K562 (cell line): Measurements from ENCODE around the gene RALGAPB. TPM values are rescaled to one million over a fixed set of nuclear protein-coding genes. Genes with fewer than 3 reads are reported as not detected.
"Not testable (repeated sequence)": the region's sequence is repeated elsewhere in the genome, so short reads cannot be mapped to it uniquely, and the experiment has no call there.

Source experiments
- ATAC-seq: fragments of 200-7000 bp; cut with Tn5 transposase; 3 replicates; pipeline ENCODE4 v1.9.1; 2020; ENCODE audit warnings: moderate library complexity
- BruUV-seq: library from RNA; stranded (reverse); fragments of 400-500 nt; replicated peaks from 2 replicates; lab custom pipeline; 2021; lab: Mats Ljungman, UMichigan
- CTCF ChIA-PET: fragments of 300-600 bp; formaldehyde crosslinking; extraction: SDS; loops from one replicate; lab custom pipeline; 2021; ENCODE audit warnings: low intra/inter-chr PET ratio; lab: Yijun Ruan, JAX
- POLR2A ChIA-PET: fragments of 300-600, 350-650 bp; sonication (Branson Sonifier 250); formaldehyde crosslinking; extraction: SDS; loops from one replicate; lab custom pipeline; 2021; ENCODE audit warnings: antibody characterized with exemption, inconsistent platforms; lab: Yijun Ruan, JAX
- DNase-seq, 4 experiments: peaks; one replicate each; pipeline versions ENCODE4 v3.0.0 to v3.0.0-alpha.2; 2011 to 2018; ENCODE audit warnings: low spot score in 3 of 4, mixed read lengths in 3 of 4; ENCODE audit errors: extremely low read depth in 1 of 4
- FAIRE-seq: peaks from 2 replicates; lab custom pipeline; 2011; peaks lifted over from hg19 to GRCh38; lab: Jason Lieb, UNC
- H2AFZ ChIP-seq: 2 replicates; pipeline ENCODE4 v1.6.0; 2011; ENCODE audit warnings: low read depth, low read length, control low read depth, inconsistent platforms
- H3K27ac ChIP-seq: fragments of 200-600 bp; 3 replicates; pipeline ENCODE4 v1.8.0; 2011; ENCODE audit warnings: low read depth, mild to moderate bottlenecking, control low read depth, inconsistent platforms, low read length, moderate library complexity, mixed read lengths; ENCODE audit errors: extremely low read depth
- H3K27me3 ChIP-seq, 2 experiments: fragments of 300-600 bp in 1 of 2; 2 replicates in 1 of 2; 3 replicates in 1 of 2; pipeline versions ENCODE4 v1.6.0 to v1.8.0; 2011; ENCODE audit warnings: inconsistent platforms in 2 of 2, low read length in 2 of 2, mild to moderate bottlenecking in 1 of 2, mixed read lengths in 1 of 2, moderate library complexity in 1 of 2; ENCODE audit not compliant: control insufficient read depth in 2 of 2, insufficient read depth in 2 of 2
- H3K36me3 ChIP-seq: fragments of 300-600 bp; 3 replicates; pipeline ENCODE4 v1.8.0; 2011; ENCODE audit warnings: mild to moderate bottlenecking, low read length, inconsistent platforms; ENCODE audit not compliant: control insufficient read depth, insufficient read depth
- H3K4me1 ChIP-seq, 2 experiments: fragments of 200-600 bp in 1 of 2; replicated peaks in 1 of 2; 2 replicates in 1 of 2; 3 replicates in 1 of 2; pipeline versions ENCODE4 v1.5.1 to v1.8.0; 2011; ENCODE audit warnings: inconsistent platforms in 2 of 2, low read length in 2 of 2, mild to moderate bottlenecking in 1 of 2, mixed read lengths in 1 of 2, moderate library complexity in 1 of 2; ENCODE audit not compliant: control insufficient read depth in 2 of 2, insufficient read depth in 2 of 2
- H3K4me2 ChIP-seq: 2 replicates; pipeline ENCODE4 v1.6.1; 2011; ENCODE audit warnings: low read length, control low read depth, inconsistent platforms, mixed read lengths; ENCODE audit not compliant: insufficient read depth
- H3K4me3 ChIP-seq: fragments of 200-600 bp; sonication (generic), shearing (Covaris generic); 2 replicates; pipeline ENCODE4 v1.5.1; 2016; ENCODE audit warnings: control low read depth, inconsistent platforms
- H3K79me2 ChIP-seq: fragments of 200-600 bp; 3 replicates; pipeline ENCODE4 v1.8.0; 2011; ENCODE audit warnings: low read length, inconsistent platforms; ENCODE audit not compliant: control insufficient read depth, insufficient read depth
- H3K9ac ChIP-seq, 2 experiments: 2 replicates each; pipeline versions ENCODE4 v1.6.0 to v1.6.1; 2011; ENCODE audit warnings: low read depth in 2 of 2, low read length in 2 of 2, control low read depth in 1 of 2, inconsistent platforms in 1 of 2, mild to moderate bottlenecking in 1 of 2, mixed read lengths in 1 of 2; ENCODE audit not compliant: insufficient read depth in 1 of 2
- H3K9me1 ChIP-seq: one replicate; pipeline ENCODE4 v1.6.0; 2011; ENCODE audit warnings: inconsistent platforms, mild to moderate bottlenecking, low read length, moderate library complexity; ENCODE audit not compliant: control insufficient read depth, insufficient read depth
- H3K9me3 ChIP-seq: replicated peaks from 2 replicates; pipeline ENCODE4 v1.5.1; 2011; ENCODE audit warnings: low read depth, low read length, inconsistent platforms; ENCODE audit not compliant: control insufficient read depth, insufficient read depth
- H4K20me1 ChIP-seq: replicated peaks from 2 replicates; pipeline ENCODE4 v1.6.1; 2011; ENCODE audit warnings: low read length, inconsistent platforms, mixed read lengths; ENCODE audit not compliant: control insufficient read depth, insufficient read depth
- BCOR ChIP-seq: fragments of 450-650 bp; IDR thresholded peaks from 2 replicates; pipeline ENCODE4 v1.6.1; 2016
- ETV1 ChIP-seq: fragments of 450-650 bp; conservative IDR thresholded peaks from 2 replicates; pipeline ENCODE4 v1.6.1; 2016; ENCODE audit warnings: missing genetic modification characterization, control low read depth, low read depth, missing compliant biosample characterization
- HDAC1 ChIP-seq, 2 experiments: fragments of 450-650 bp; IDR thresholded peaks; 2 replicates each; pipeline ENCODE4 v1.6.1; 2016 to 2017; ENCODE audit warnings: inconsistent platforms in 1 of 2, mild to moderate bottlenecking in 1 of 2, moderate library complexity in 1 of 2
- KAT8 ChIP-seq: fragments of 450-650 bp; IDR thresholded peaks from 2 replicates; pipeline ENCODE4 v1.6.1; 2016; ENCODE audit warnings: low read depth, mild to moderate bottlenecking
- KDM1A ChIP-seq, 2 experiments: fragments of 450-650 bp; IDR thresholded peaks; 2 replicates each; pipeline ENCODE4 v1.6.1; 2016; ENCODE audit warnings: mild to moderate bottlenecking in 2 of 2
- MYNN ChIP-seq, 2 experiments: sonication (generic); formaldehyde crosslinking in 1 of 2; IDR thresholded peaks; 2 replicates each; pipeline versions ENCODE4 v1.5.0 to v1.6.1; 2016 to 2020; ENCODE audit warnings: antibody characterized with exemption in 1 of 2, missing genetic modification reagents in 1 of 2
- RBM25 ChIP-seq: fragments of 200-400 bp; formaldehyde crosslinking; IDR thresholded peaks from 2 replicates; pipeline ENCODE4 v1.6.1; 2018; ENCODE audit warnings: low read length, low read depth, moderate library complexity; ENCODE audit not compliant: severe bottlenecking
- RNF2 ChIP-seq: sonication (generic); IDR thresholded peaks from 2 replicates; pipeline ENCODE4 v1.6.1; 2016
- SFPQ ChIP-seq: fragments of 200-400 bp; formaldehyde crosslinking; IDR thresholded peaks from 2 replicates; pipeline ENCODE4 v1.6.1; 2017; ENCODE audit warnings: mild to moderate bottlenecking, low read depth, low read length, moderate library complexity
- SMARCA5 ChIP-seq: fragments of 450-650 bp; IDR thresholded peaks from 2 replicates; pipeline ENCODE4 v1.6.1; 2016
- TAF7 ChIP-seq: fragments of 450-650 bp; IDR thresholded peaks from 2 replicates; pipeline ENCODE4 v1.6.1; 2016; ENCODE audit warnings: missing genetic modification characterization, missing compliant biosample characterization
- ZNF146 ChIP-seq: IDR thresholded peaks from one replicate; pipeline ENCODE4 v1.6.1; 2018; ENCODE audit warnings: missing compliant biosample characterization; ENCODE audit not compliant: unreplicated experiment
- WGBS: fragments of 100-300 bp; shearing (Covaris generic); methylation state at CpG from one replicate; pipeline ENCODE4 v1.1.6; 2016; ENCODE audit warnings: low coverage, mixed read lengths; ENCODE audit not compliant: insufficient coverage; ENCODE audit errors: missing lambda C conversion rate; 5-methylcytosine and 5-hydroxymethylcytosine counted together
- in situ Hi-C: fragments of 300-500 bp; cut with MboI; formaldehyde crosslinking; loops from 4 replicates; pipeline ENCODE4 v1.15.0; 2018; ENCODE audit warnings: inconsistent platforms, mixed read lengths
- intact Hi-C: fragments of 100-400 bp; cut with micrococcal nuclease; formaldehyde crosslinking; loops from 2 replicates; pipeline ENCODE4 v1.14.2; 2022
- polyA plus RNA-seq, 8 experiments: library from polyadenylated mRNA; depleted of rRNA in 4 of 8; stranded (reverse) in 5 of 8; unstranded in 3 of 8; fragments of >200 nt; fragmentation: Nextera tagmentation in 2 of 8; fragmentation: Illumina TruSeq in 1 of 8; extraction: Ambion mirVana in 2 of 8; extraction: Trizol in 1 of 8; gene quantifications; 2 replicates each; pipeline versions ENCODE4 v1.2.1 to v1.2.3, GENCODE V29; 2011 to 2014; ENCODE audit warnings: inconsistent platforms in 1 of 8, missing spikeins in 1 of 8
- total RNA-seq, 7 experiments: library from RNA; depleted of rRNA in 6 of 7; stranded (reverse); fragments of >200 nt in 6 of 7; fragmentation: Illumina TruSeq in 2 of 7; extraction: Trizol in 2 of 7; gene quantifications; 2 replicates each; pipeline versions ENCODE4 v1.2.1 to v1.2.3, GENCODE V29; 2011 to 2021; ENCODE audit warnings: low replicate concordance in 1 of 7

RALGAPB gene
- total and polyA plus RNA-seq, 9 of the 15 experiments (the other 6 are each of a cell fraction or from before 2014, with no cell fraction given): 4.3 to 25.6 (median 13.6) TPM

DNA sequence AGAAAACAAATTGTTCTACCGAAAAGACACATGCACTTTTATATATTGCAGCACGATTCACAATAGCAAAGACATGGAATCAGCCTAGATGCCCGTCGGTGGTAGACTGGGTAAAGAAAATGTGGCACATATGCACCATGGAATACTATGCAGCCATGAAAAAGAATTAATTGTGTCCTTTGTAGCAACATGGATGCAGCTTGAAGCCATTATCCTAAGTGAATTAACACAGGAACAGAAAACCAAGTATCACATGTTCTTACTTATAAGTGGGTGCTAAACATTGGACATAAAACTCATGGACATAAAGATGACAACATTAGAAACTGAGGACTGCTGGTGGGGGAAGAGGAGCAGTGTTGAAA is 32.4 kb downstream of the RALGAPB start:
- CTCF ChIA-PET: no interaction called here
- H3K4me1 ChIP-seq: no peaks in the 10 kb centered on the region
- no peaks in the 10 kb centered on the region for H3K9me1 ChIP-seq
- BruUV-seq: no TSS peak
- intact Hi-C loops (no loop called here), in situ Hi-C loops (no loop called here)
- no peak for FAIRE-seq
- no peak overlapping the region for H3K9ac ChIP-seq
- no peak overlapping the region for H2AFZ ChIP-seq
- H3K4me3 ChIP-seq: no peak overlapping the region
- no peak overlapping the region for H3K4me2 ChIP-seq
- POLR2A ChIA-PET: interaction anchor here (0.7 kb wide), 1 partner anchor 1514 kb away, joined by 3 read pairs; no protein-coding TSS in a partner anchor
- 92% methylated on average over 4 of the region's 4 CpGs for WGBS
- no peaks in the 10 kb centered on the region for H3K9me3 ChIP-seq
- TF ChIP-seq KAT8 (no peak), TAF7 (tag) (no peak), RBM25 (peak; percentile 93), ETV1 (no peak), SMARCA5 (0 out of 2 replicates have a peak, but pooled peaks have one; percentile 28), KDM1A (IDR thresholded peaks at IDR 0.05) (peak in 1 of 2 experiments; percentile 36; a peak in 1 of 4 replicates), RNF2 (no peak), BCOR (peak; percentile 74), SFPQ (no peak), MYNN (IDR thresholded peaks at IDR 0.05) (no peak), MYNN (CRISPR knock-in tag; IDR thresholded peaks at IDR 0.05) (no peak), ZNF146 (peak; percentile 99), HDAC1 (IDR thresholded peaks at IDR 0.05) (no peak)
- TF ChIP-seq, all 486 proteins: peak for 5
- DNase-seq (no peak), ATAC-seq (no peak)
- H3K27ac ChIP-seq: no peak overlapping the region
- no peaks in the 10 kb centered on the region for H3K79me2 ChIP-seq
- H3K27me3 ChIP-seq: no peaks in the 10 kb centered on the region
- H4K20me1 ChIP-seq: no peaks in the 10 kb centered on the region
- H3K36me3 ChIP-seq: peaks cover 54% of the 10 kb centered on the region; the same call in 2 of the 3 replicates

- 95% methylated on average over 10 of the region's 19 CpGs for WGBS
Observed at GRCh38 chr20:38511726-38512125, 39.1 kb downstream of the RALGAPB start.

More at GRCh38 chr20:38511726-38512125, 39.1 kb downstream of the RALGAPB start:
- H3K9me1 ChIP-seq, H3K4me3 ChIP-seq, H3K9me3 ChIP-seq, H4K20me1 ChIP-seq, CTCF ChIA-PET, H3K27me3 ChIP-seq, H3K79me2 ChIP-seq, in situ Hi-C loops, H3K4me2 ChIP-seq, intact Hi-C loops, BruUV-seq, H3K27ac ChIP-seq, H3K4me1 ChIP-seq, DNase-seq, ATAC-seq, H2AFZ ChIP-seq, H3K9ac ChIP-seq, FAIRE-seq: not testable (repeated sequence)
- peaks cover 34% of the 10 kb centered on the region for H3K36me3 ChIP-seq
- POLR2A ChIA-PET: interaction anchor here (0.6 kb wide), 1 partner anchor 98 kb away, joined by 3 read pairs; no protein-coding TSS in a partner anchor
